ENCODE results near the gene FNDC7.
"Not testable (repeated sequence)": the region's sequence is repeated elsewhere in the genome, so short reads cannot be mapped to it uniquely, and the experiment has no call there.

The FNDC7 gene

GRCh38 chr1:108745980-108746381 lies 33.3 kb downstream of the FNDC7 start:
- no peak for DNase-seq (ENCODE audit: low spot score)

GRCh38 chr1:108746382-108747170 lies 33.9 kb downstream of the FNDC7 start, which contains the start of gene STXBP3:
Gene STXBP3, plus strand, starts transcription at chr1:108746674. Its CDS starts 64 bp downstream, at chr1:108746738.
- DNase-seq (ENCODE audit: low spot score), result peak; percentile 79

- DNase-seq (ENCODE audit: low spot score), result peak; percentile 77
These were observed 34.6 kb downstream of the FNDC7 start for GRCh38 chr1:108747171-108747850.

- DNase-seq (ENCODE audit: low spot score), result no peak
These were observed 35.2 kb downstream of the FNDC7 start for GRCh38 chr1:108747898-108748297.

GRCh38 chr1:108749081-108749480 lies 36.4 kb downstream of the FNDC7 start:
- no peak for DNase-seq (ENCODE audit: low spot score)

- no peak for DNase-seq (ENCODE audit: low spot score)
These were observed 37.9 kb downstream of the FNDC7 start for GRCh38 chr1:108750476-108751181.

GRCh38 chr1:108753363-108753762 lies 40.7 kb downstream of the FNDC7 start:
- DNase-seq (ENCODE audit: low spot score), result no peak

GRCh38 chr1:108758796-108759195 lies 46.1 kb downstream of the FNDC7 start:
- DNase-seq (ENCODE audit: low spot score), result no peak

GRCh38 chr1:108767115-108767514 lies 54.4 kb downstream of the FNDC7 start:
- DNase-seq (ENCODE audit: low spot score), result no peak

GRCh38 chr1:108767708-108768107 lies 55.0 kb downstream of the FNDC7 start:
- no peak for DNase-seq (ENCODE audit: low spot score)

GRCh38 chr1:108777839-108778238 lies 65.1 kb downstream of the FNDC7 start:
- DNase-seq (ENCODE audit: low spot score), result no peak

- no peak for DNase-seq (ENCODE audit: low spot score)
These were observed 66.7 kb downstream of the FNDC7 start for GRCh38 chr1:108779455-108779854.

GRCh38 chr1:108780937-108781574 lies 68.3 kb downstream of the FNDC7 start:
- DNase-seq (ENCODE audit: low spot score), result no peak

- not testable (repeated sequence) for DNase-seq (ENCODE audit: low spot score)
These were observed 68.9 kb downstream of the FNDC7 start for GRCh38 chr1:108781575-108781944.

GRCh38 chr1:108785264-108785663 lies 72.6 kb downstream of the FNDC7 start:
- DNase-seq (ENCODE audit: low spot score), result no peak

GRCh38 chr1:108785880-108786279 lies 73.2 kb downstream of the FNDC7 start:
- no peak for DNase-seq (ENCODE audit: low spot score)

- DNase-seq (ENCODE audit: low spot score), result no peak
These were observed 79.1 kb downstream of the FNDC7 start for GRCh38 chr1:108791790-108792189.
